Uterus (tissue), 2 donors: ENCODE results near the gene TPRG1.

Source experiments
- POLR2A ChIP-seq, 2 donors: fragments of 450-650 bp; IDR thresholded peaks; one replicate each; pipeline ENCODE4 v1.6.1; 2016; ENCODE audit warnings: antibody characterized with exemption in 2 of 2, mild to moderate bottlenecking in 1 of 2, moderate library complexity in 1 of 2
- TF ChIP-seq, protein P1 (sequence below), 4 experiments: fragments of 200-600 bp in 2 of 4; fragments of 450-650 bp in 2 of 4; sonication (generic) in 2 of 4; IDR thresholded peaks; one replicate each; pipeline ENCODE4 v1.5.1; 2016 to 2019; ENCODE audit warnings: antibody characterized with exemption in 4 of 4, mild to moderate bottlenecking in 2 of 4, moderate library complexity in 1 of 4

DNA sequence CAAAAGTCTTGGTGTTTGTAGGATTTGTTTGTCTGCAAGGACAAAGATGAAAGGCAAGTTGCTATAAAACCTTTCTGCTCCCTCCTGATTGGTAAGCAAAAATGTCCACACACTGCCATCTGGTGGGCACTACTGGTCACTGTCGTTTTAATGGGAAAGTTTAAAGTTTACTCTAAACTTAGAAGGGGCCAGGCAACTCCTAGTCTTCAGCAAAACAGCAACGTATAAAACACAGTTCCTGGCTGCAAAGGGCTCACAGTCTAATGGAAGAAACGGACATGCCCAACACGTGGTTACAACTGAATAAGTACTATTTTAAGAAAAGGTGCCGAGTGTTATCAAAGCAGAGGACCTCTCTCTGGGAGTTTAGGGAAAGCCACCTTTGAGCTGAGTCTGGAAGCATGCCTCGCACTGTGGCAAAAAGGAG, 23.7 kb upstream of the TPRG1 start:
- TF ChIP-seq, protein P1, sequence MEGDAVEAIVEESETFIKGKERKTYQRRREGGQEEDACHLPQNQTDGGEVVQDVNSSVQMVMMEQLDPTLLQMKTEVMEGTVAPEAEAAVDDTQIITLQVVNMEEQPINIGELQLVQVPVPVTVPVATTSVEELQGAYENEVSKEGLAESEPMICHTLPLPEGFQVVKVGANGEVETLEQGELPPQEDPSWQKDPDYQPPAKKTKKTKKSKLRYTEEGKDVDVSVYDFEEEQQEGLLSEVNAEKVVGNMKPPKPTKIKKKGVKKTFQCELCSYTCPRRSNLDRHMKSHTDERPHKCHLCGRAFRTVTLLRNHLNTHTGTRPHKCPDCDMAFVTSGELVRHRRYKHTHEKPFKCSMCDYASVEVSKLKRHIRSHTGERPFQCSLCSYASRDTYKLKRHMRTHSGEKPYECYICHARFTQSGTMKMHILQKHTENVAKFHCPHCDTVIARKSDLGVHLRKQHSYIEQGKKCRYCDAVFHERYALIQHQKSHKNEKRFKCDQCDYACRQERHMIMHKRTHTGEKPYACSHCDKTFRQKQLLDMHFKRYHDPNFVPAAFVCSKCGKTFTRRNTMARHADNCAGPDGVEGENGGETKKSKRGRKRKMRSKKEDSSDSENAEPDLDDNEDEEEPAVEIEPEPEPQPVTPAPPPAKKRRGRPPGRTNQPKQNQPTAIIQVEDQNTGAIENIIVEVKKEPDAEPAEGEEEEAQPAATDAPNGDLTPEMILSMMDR (IDR thresholded peaks at IDR 0.05), result peak; percentile 75 to 87 (median 86)
- TF ChIP-seq POLR2A (IDR thresholded peaks at IDR 0.05), result no peak
